Keratinocyte (primary cell): ENCODE results near the gene PFKP. TPM values are rescaled to one million over a fixed set of nuclear protein-coding genes. Genes with fewer than 3 reads are reported as not detected.

Experiments
- DNase-seq: peaks from one replicate; pipeline ENCODE4 v3.0.0-alpha.2; 2011; ENCODE audit warnings: low read depth, missing footprints, low spot score
- FAIRE-seq: peaks from 2 replicates; lab custom pipeline; 2011; peaks lifted over from hg19 to GRCh38; lab: Jason Lieb, UNC
- H2AFZ ChIP-seq: 2 replicates; pipeline ENCODE4 v1.6.0; 2012; ENCODE audit warnings: low read length, control low read depth, inconsistent platforms; ENCODE audit not compliant: control insufficient read depth
- H3K27ac ChIP-seq: 2 replicates; pipeline ENCODE4 v1.5.1; 2011; ENCODE audit warnings: low read length; ENCODE audit not compliant: control insufficient read depth, insufficient read depth
- H3K27me3 ChIP-seq: 3 replicates; pipeline ENCODE4 v1.6.0; 2011; ENCODE audit warnings: low read length; ENCODE audit not compliant: control insufficient read depth, insufficient read depth; ENCODE audit errors: extremely low read depth
- H3K36me3 ChIP-seq, 2 experiments: 2 replicates in 1 of 2; 3 replicates in 1 of 2; pipeline ENCODE4 v1.5.1; 2011; ENCODE audit warnings: low read length in 2 of 2, mild to moderate bottlenecking in 1 of 2; ENCODE audit not compliant: control insufficient read depth in 2 of 2, insufficient read depth in 2 of 2; ENCODE audit errors: extremely low read depth in 1 of 2
- H3K4me1 ChIP-seq: 3 replicates; pipeline ENCODE4 v1.5.1; 2011; ENCODE audit warnings: low read length; ENCODE audit not compliant: control insufficient read depth, insufficient read depth; ENCODE audit errors: extremely low read depth
- H3K4me2 ChIP-seq: 3 replicates; pipeline ENCODE4 v1.6.0; 2011; ENCODE audit warnings: low read depth, low read length; ENCODE audit not compliant: control insufficient read depth, insufficient read depth; ENCODE audit errors: extremely low read depth
- H3K4me3 ChIP-seq, 3 experiments: fragments of 200-600 bp in 1 of 3; sonication (generic) in 1 of 3; 2 replicates in 2 of 3; 3 replicates in 1 of 3; pipeline ENCODE4 v1.5.1; 2011 to 2016; ENCODE audit warnings: low read length in 3 of 3, mild to moderate bottlenecking in 3 of 3, control low read depth in 2 of 3, inconsistent platforms in 1 of 3, low read depth in 1 of 3, mixed read lengths in 1 of 3, mixed run types in 1 of 3, moderate library complexity in 1 of 3; ENCODE audit not compliant: control insufficient read depth in 2 of 3, insufficient read depth in 2 of 3; ENCODE audit errors: extremely low read depth in 1 of 3
- H3K79me2 ChIP-seq: 2 replicates; pipeline ENCODE4 v1.6.0; 2012; ENCODE audit warnings: low read length; ENCODE audit not compliant: control insufficient read depth, insufficient read depth
- H3K9ac ChIP-seq: 3 replicates; pipeline ENCODE4 v1.6.0; 2011; ENCODE audit warnings: low read length; ENCODE audit not compliant: control insufficient read depth, insufficient read depth; ENCODE audit errors: extremely low read depth
- H3K9me1 ChIP-seq: 3 replicates; pipeline ENCODE4 v1.6.0; 2011; ENCODE audit warnings: low read length; ENCODE audit not compliant: control insufficient read depth, insufficient read depth; ENCODE audit errors: extremely low read depth
- H3K9me3 ChIP-seq: 2 replicates; pipeline ENCODE4 v1.5.1; 2012; ENCODE audit warnings: low read depth, low read length; ENCODE audit not compliant: control insufficient read depth
- H4K20me1 ChIP-seq: 3 replicates; pipeline ENCODE4 v1.6.0; 2011; ENCODE audit warnings: low read length; ENCODE audit not compliant: control insufficient read depth, insufficient read depth; ENCODE audit errors: extremely low read depth
- EZH2 ChIP-seq: IDR thresholded peaks from one replicate; pipeline ENCODE4 v1.6.1; 2012; ENCODE audit warnings: inconsistent platforms, mild to moderate bottlenecking, low read length, moderate library complexity
- dilution Hi-C: fragments of 300-500 bp; cut with MboI; formaldehyde crosslinking; loops from one replicate; pipeline ENCODE4 v1.7.0; 2020; ENCODE audit warnings: low sequenced_read_pairs; ENCODE audit not compliant: extremely low pct_ligation_motif_present
- polyA plus RNA-seq, 5 experiments: library from polyadenylated mRNA; depleted of rRNA in 3 of 5; stranded (reverse) in 3 of 5; stranded (forward) in 1 of 5; unstranded in 1 of 5; fragments of >200 nt; gene quantifications; 1 replicate in 1 of 5; 2 replicates in 3 of 5; 3 replicates in 1 of 5; pipeline versions ENCODE4 v1.2.1 to v1.2.3, GENCODE V29; 2011 to 2012; ENCODE audit warnings: missing spikeins in 2 of 5, low read depth in 1 of 5, low replicate concordance in 1 of 5
- TF ChIP-seq, protein P1 (sequence below), 3 experiments: IDR thresholded peaks in 1 of 3; conservative IDR thresholded peaks in 1 of 3; optimal IDR thresholded peaks in 1 of 3; 2 replicates in 2 of 3; 3 replicates in 1 of 3; pipeline versions ENCODE3 to v1.5.1; 2011; ENCODE audit warnings: low read length in 3 of 3, mild to moderate bottlenecking in 3 of 3, moderate library complexity in 2 of 3, control low read depth in 1 of 3, inconsistent platforms in 1 of 3; ENCODE audit not compliant: insufficient read depth in 2 of 3; ENCODE audit errors: extremely low read depth in 1 of 3

Gene PFKP
- polyA plus RNA-seq, 1 donor (not counting 4 experiments of a cell fraction or from before 2014, with no cell fraction given), result 117 TPM

DNA sequence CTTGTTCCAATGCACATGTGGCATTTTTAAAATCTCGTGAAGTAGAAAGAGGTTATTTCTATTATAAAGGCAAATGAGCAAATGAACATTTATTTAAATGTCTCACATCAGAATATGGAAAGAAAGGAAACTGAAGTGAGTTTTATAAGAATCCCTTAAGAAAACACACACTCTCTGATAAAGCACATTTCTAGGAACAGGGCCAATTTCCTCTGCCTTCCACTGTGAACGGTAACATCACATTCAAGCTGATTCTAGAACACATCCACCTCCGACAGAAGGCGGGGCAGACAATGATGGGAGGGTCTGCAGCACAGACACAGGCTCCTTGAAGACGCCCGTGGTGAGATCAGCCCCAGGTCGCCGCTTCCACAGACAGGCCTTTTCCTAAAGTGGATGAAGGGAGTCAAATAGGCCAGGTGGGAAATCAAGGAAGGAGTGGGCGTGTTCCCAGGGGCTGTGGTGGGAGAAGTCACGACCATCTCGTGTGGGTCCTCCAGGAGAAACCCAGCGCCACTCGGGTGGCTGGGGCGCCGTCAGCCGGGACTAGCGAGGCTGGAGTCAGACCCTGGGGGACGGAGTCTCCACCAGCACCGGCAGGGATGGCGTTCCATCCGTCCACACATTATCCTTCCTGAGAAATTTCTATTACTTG, 74.1 kb downstream of the PFKP start:
- FAIRE-seq (no peak), DNase-seq (no peak)
- Histone ChIP-seq H3K9me3 (no peaks in the 10 kb centered on the region), H3K79me2 (no peaks in the 10 kb centered on the region), H4K20me1 (no peaks in the 10 kb centered on the region), H3K27ac (no peak overlapping the region), H3K4me3 (no peak overlapping the region), H2AFZ (no peak overlapping the region), H3K9ac (no peak overlapping the region), H3K4me1 (no peaks in the 10 kb centered on the region), H3K27me3 (no peaks in the 10 kb centered on the region), H3K9me1 (no peaks in the 10 kb centered on the region), H3K4me2 (no peak overlapping the region), H3K36me3 (peaks cover 54 to 59% of the 10 kb centered on the region in 2 experiments)
- dilution Hi-C loops, result no loop called here
- TF ChIP-seq EZH2, result no peak
- TF ChIP-seq, protein P1, sequence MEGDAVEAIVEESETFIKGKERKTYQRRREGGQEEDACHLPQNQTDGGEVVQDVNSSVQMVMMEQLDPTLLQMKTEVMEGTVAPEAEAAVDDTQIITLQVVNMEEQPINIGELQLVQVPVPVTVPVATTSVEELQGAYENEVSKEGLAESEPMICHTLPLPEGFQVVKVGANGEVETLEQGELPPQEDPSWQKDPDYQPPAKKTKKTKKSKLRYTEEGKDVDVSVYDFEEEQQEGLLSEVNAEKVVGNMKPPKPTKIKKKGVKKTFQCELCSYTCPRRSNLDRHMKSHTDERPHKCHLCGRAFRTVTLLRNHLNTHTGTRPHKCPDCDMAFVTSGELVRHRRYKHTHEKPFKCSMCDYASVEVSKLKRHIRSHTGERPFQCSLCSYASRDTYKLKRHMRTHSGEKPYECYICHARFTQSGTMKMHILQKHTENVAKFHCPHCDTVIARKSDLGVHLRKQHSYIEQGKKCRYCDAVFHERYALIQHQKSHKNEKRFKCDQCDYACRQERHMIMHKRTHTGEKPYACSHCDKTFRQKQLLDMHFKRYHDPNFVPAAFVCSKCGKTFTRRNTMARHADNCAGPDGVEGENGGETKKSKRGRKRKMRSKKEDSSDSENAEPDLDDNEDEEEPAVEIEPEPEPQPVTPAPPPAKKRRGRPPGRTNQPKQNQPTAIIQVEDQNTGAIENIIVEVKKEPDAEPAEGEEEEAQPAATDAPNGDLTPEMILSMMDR (optimal IDR thresholded peaks at IDR 0.05 in 1 of 3, IDR thresholded peaks at IDR 0.05 in 1 of 3, conservative IDR thresholded peaks at IDR 0.05 in 1 of 3; ENCODE audit: extremely low read depth in 1 of 3, insufficient read depth in 2 of 3, low read length in 3 of 3), result no peak

DNA sequence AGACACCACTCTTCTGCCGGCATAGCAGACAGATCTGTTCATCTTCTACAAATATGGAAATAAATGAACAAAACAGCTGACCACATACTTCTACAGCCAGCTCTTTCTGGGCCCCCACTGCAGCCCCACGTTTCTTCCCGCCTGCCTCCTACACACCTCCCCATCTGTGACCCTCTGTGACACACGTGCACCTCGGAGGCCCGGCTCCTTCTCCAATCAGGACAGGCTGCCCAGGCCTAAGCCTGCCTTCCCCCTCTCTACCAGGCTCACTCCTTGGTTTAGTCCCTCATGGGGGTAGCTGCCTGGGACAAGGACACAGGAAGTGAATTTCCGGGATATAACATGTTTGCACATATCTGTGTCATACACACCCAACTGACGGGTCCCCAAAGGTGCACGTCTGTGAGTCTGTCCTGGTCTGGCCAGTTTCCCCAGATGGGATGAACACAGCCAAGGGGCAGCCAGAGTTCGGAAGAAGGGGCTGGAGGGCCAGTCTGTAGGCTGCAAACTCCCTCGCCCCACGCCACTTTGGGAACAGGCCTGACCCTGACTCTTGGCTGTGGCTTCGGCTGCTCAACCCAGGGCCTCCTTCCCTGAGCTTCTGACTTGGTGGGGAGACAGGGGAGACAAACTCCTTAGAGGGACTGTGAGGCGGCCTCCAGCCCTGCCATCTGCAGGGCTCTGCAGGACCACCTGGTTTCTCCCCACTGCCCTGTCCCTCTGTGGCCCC, 75.0 kb downstream of the PFKP start:
- no peak overlapping the region for H3K9ac ChIP-seq
- H3K36me3 ChIP-seq, result peaks cover 55 to 59% of the 10 kb centered on the region in 2 experiments
- no peak for DNase-seq
- dilution Hi-C loops, result no loop called here
- H3K27ac ChIP-seq, result no peak overlapping the region
- H3K9me1 ChIP-seq, result no peaks in the 10 kb centered on the region
- H3K4me1 ChIP-seq, result no peaks in the 10 kb centered on the region
- H2AFZ ChIP-seq, result no peak overlapping the region
- no peak overlapping the region for H3K4me3 ChIP-seq
- no peaks in the 10 kb centered on the region for H4K20me1 ChIP-seq
- TF ChIP-seq EZH2, result no peak
- TF ChIP-seq, protein P1 (optimal IDR thresholded peaks at IDR 0.05 in 1 of 3, IDR thresholded peaks at IDR 0.05 in 1 of 3, conservative IDR thresholded peaks at IDR 0.05 in 1 of 3; ENCODE audit: extremely low read depth in 1 of 3, insufficient read depth in 2 of 3, low read length in 3 of 3), result no peak
- no peaks in the 10 kb centered on the region for H3K79me2 ChIP-seq
- no peaks in the 10 kb centered on the region for H3K27me3 ChIP-seq
- no peak for FAIRE-seq
- H3K9me3 ChIP-seq, result no peaks in the 10 kb centered on the region
- H3K4me2 ChIP-seq, result no peak overlapping the region
